ENCODE data around the gene ICAM2. TPM values are rescaled to one million over a fixed set of nuclear protein-coding genes. Genes with fewer than 3 reads are reported as not detected.

ICAM2 gene
- total and polyA plus RNA-seq, 2 donors (not counting 1 experiment from before 2014, with no cell fraction given) = 48.7 to 149 TPM

GRCh38 chr17:63996430-63997182, 23.8 kb downstream of the ICAM2 start:
- 95% methylated on average over 9 of the region's 11 CpGs for WGBS (ENCODE audit: insufficient coverage)
- TF ChIP-seq EZH2 (IDR thresholded peaks at IDR 0.05; ENCODE audit: borderline replicate concordance, insufficient read depth, low read depth, low read length, poor library complexity, severe bottlenecking) = no peak
- no peak for TF ChIP-seq CTCF (IDR thresholded peaks at IDR 0.05)
- H3K4me2 ChIP-seq (replicated peaks; ENCODE audit: low read depth, low read length, poor library complexity, severe bottlenecking) = no peak overlapping the region
- ATAC-seq (ENCODE audit: low read depth) = no peak
- H3K9ac ChIP-seq (ENCODE audit: low read length) = no peak overlapping the region
- H3K9me3 ChIP-seq (ENCODE audit: control extremely low read depth in 1 of 3, control insufficient read depth in 2 of 3, insufficient read depth in 1 of 3, low read length in 2 of 3) = no peaks in the 10 kb centered on the region
- H3K4me1 ChIP-seq (ENCODE audit: control insufficient read depth in 2 of 2, insufficient read depth in 2 of 2, low read length in 2 of 2) = peaks cover 31 to 38% of the 10 kb centered on the region in 2 donors
- Mint-ChIP-seq H3K27ac (peak overlapping the region; percentile 12), H3K27me3 (peaks cover 15% of the 10 kb centered on the region), H3K4me1 (peaks cover 43% of the 10 kb centered on the region), H3K9me3 (ENCODE audit: insufficient read depth) (no peaks in the 10 kb centered on the region), H3K4me3 (peak overlapping the region; percentile 91)
- H4K20me1 ChIP-seq (ENCODE audit: control insufficient read depth, insufficient read depth, low read length, poor library complexity, severe bottlenecking) = peaks cover 8% of the 10 kb centered on the region
- H3K79me2 ChIP-seq (ENCODE audit: control insufficient read depth, insufficient read depth, low read length) = no peaks in the 10 kb centered on the region
- CTCF ChIA-PET = interaction anchor here (1.0 to 7.5 kb wide), 5 partner anchors 20 to 85 kb away, joined by 3 to 89 read pairs (median 5); no protein-coding TSS in a partner anchor
- POLR2A ChIA-PET = interaction anchor here (0.5 to 0.8 kb wide), 2 partner anchors 50 to 341 kb away, joined by 3 to 4 read pairs; no protein-coding TSS in a partner anchor
- no peak overlapping the region for H3K27ac ChIP-seq (ENCODE audit: low read length in 2 of 2)
- no peaks in the 10 kb centered on the region for H3K36me3 ChIP-seq (replicated peaks in 1 of 2; ENCODE audit: control extremely low read depth in 1 of 2, control insufficient read depth in 1 of 2, extremely low read depth in 1 of 2, insufficient read depth in 2 of 2, low read length in 1 of 2)
- no peak for DNase-seq
- no peak overlapping the region for H3K4me3 ChIP-seq (ENCODE audit: control extremely low read depth in 1 of 5, extremely low read depth in 1 of 5, insufficient read depth in 1 of 5, low read depth in 2 of 5, low read length in 4 of 5)
- H3K27me3 ChIP-seq (replicated peaks in 1 of 4; ENCODE audit: control extremely low read depth in 1 of 4, control insufficient read depth in 3 of 4, insufficient read depth in 4 of 4, low read length in 3 of 4) = peaks cover 0 to 20% (median 5%) of the 10 kb centered on the region in 4 experiments
- H2AFZ ChIP-seq (ENCODE audit: insufficient read depth, low read depth, low read length, poor library complexity, severe bottlenecking) = no peak overlapping the region
- intact Hi-C loops (cut with micrococcal nuclease) = no loop called here

- Mint-ChIP-seq H3K27ac (no peak overlapping the region), H3K4me1 (peaks cover 48% of the 10 kb centered on the region), H3K9me3 (ENCODE audit: insufficient read depth) (no peaks in the 10 kb centered on the region), H3K27me3 (peaks cover 17% of the 10 kb centered on the region), H3K4me3 (no peak overlapping the region)
- Histone ChIP-seq H3K27ac (ENCODE audit: low read length in 2 of 2) (no peak overlapping the region), H4K20me1 (ENCODE audit: control insufficient read depth, insufficient read depth, low read length, poor library complexity, severe bottlenecking) (no peaks in the 10 kb centered on the region), H3K79me2 (ENCODE audit: control insufficient read depth, insufficient read depth, low read length) (no peaks in the 10 kb centered on the region), H3K27me3 (replicated peaks in 1 of 4; ENCODE audit: control extremely low read depth in 1 of 4, control insufficient read depth in 3 of 4, insufficient read depth in 4 of 4, low read length in 3 of 4) (peaks cover 0 to 20% (median 5%) of the 10 kb centered on the region in 4 experiments), H3K36me3 (replicated peaks in 1 of 2; ENCODE audit: control extremely low read depth in 1 of 2, control insufficient read depth in 1 of 2, extremely low read depth in 1 of 2, insufficient read depth in 2 of 2, low read length in 1 of 2) (no peaks in the 10 kb centered on the region), H3K4me2 (replicated peaks; ENCODE audit: low read depth, low read length, poor library complexity, severe bottlenecking) (no peak overlapping the region), H3K9ac (ENCODE audit: low read length) (no peak overlapping the region), H2AFZ (ENCODE audit: insufficient read depth, low read depth, low read length, poor library complexity, severe bottlenecking) (no peak overlapping the region), H3K4me3 (ENCODE audit: control extremely low read depth in 1 of 5, extremely low read depth in 1 of 5, insufficient read depth in 1 of 5, low read depth in 2 of 5, low read length in 4 of 5) (no peak overlapping the region), H3K4me1 (ENCODE audit: control insufficient read depth in 2 of 2, insufficient read depth in 2 of 2, low read length in 2 of 2) (peaks cover 35 to 41% of the 10 kb centered on the region in 2 donors), H3K9me3 (ENCODE audit: control extremely low read depth in 1 of 3, control insufficient read depth in 2 of 3, insufficient read depth in 1 of 3, low read length in 2 of 3) (no peaks in the 10 kb centered on the region)
- no peak for TF ChIP-seq CTCF (IDR thresholded peaks at IDR 0.05)
- TF ChIP-seq EZH2 (IDR thresholded peaks at IDR 0.05; ENCODE audit: borderline replicate concordance, insufficient read depth, low read depth, low read length, poor library complexity, severe bottlenecking) = no peak
- intact Hi-C loops (cut with micrococcal nuclease) = no loop called here
- WGBS (ENCODE audit: insufficient coverage) = no CpG with 5 or more reads among the region's 5 CpGs
- CTCF ChIA-PET = interaction anchor here (0.6 to 7.5 kb wide), 6 partner anchors 26 to 423 kb away, joined by 3 to 89 read pairs (median 4); partner anchors contain the start of gene ICAM2
- DNase-seq (no peak), ATAC-seq (ENCODE audit: low read depth) (no peak)
- POLR2A ChIA-PET = no interaction called here
Observed at GRCh38 chr17:63995626-63996025, 24.8 kb downstream of the ICAM2 start.
